RWPE2 (cell line): Measurements from ENCODE around the gene ARAF.
"Not testable (repeated sequence)": the region's sequence is repeated elsewhere in the genome, so short reads cannot be mapped to it uniquely, and the experiment has no call there.

Experiments
- ATAC-seq: fragments of 200-7000 bp; cut with Tn5 transposase; 3 replicates; pipeline ENCODE4 v1.9.1; 2021; ENCODE audit warnings: low read depth
- DNase-seq: peaks from one replicate; pipeline ENCODE4 v3.0.0-alpha.2; 2020; ENCODE audit warnings: low spot score
- H3K27ac ChIP-seq: fragments of 450-650 bp; 2 replicates; pipeline ENCODE4 v1.5.1; 2017; ENCODE audit warnings: mild to moderate bottlenecking; ENCODE audit not compliant: poor library complexity, severe bottlenecking
- H3K27me3 ChIP-seq: fragments of 250-450 bp; sonication (Bioruptor Pico); 2 replicates; pipeline ENCODE4 v1.5.1; 2021; ENCODE audit warnings: mild to moderate bottlenecking, moderate library complexity; ENCODE audit not compliant: insufficient read depth, poor library complexity, severe bottlenecking
- H3K36me3 ChIP-seq: fragments of 250-450 bp; sonication (Bioruptor Pico); 2 replicates; pipeline ENCODE4 v1.5.1; 2020; ENCODE audit warnings: low read depth, mild to moderate bottlenecking, moderate library complexity
- H3K4me1 ChIP-seq: fragments of 250-450 bp; sonication (Bioruptor Pico); 2 replicates; pipeline ENCODE4 v1.5.1; 2021; ENCODE audit warnings: mild to moderate bottlenecking, moderate library complexity; ENCODE audit not compliant: insufficient read depth, poor library complexity, severe bottlenecking
- H3K4me3 ChIP-seq: fragments of 250-450 bp; sonication (Bioruptor Pico); 2 replicates; pipeline ENCODE4 v1.5.1; 2021; ENCODE audit warnings: mild to moderate bottlenecking, moderate library complexity; ENCODE audit not compliant: severe bottlenecking
- H3K9me3 ChIP-seq: fragments of 250-450 bp; sonication (Bioruptor Pico); 2 replicates; pipeline ENCODE4 v1.5.1; 2021; ENCODE audit warnings: mild to moderate bottlenecking, moderate library complexity; ENCODE audit not compliant: severe bottlenecking
- CTCF ChIP-seq: fragments of 450-650 bp; IDR thresholded peaks from one replicate; pipeline ENCODE4 v1.5.1; 2017; ENCODE audit warnings: mild to moderate bottlenecking, moderate library complexity; ENCODE audit not compliant: poor library complexity, severe bottlenecking

Gene ARAF

GRCh38 chrX:47560934-47561658 lies at the start of gene ARAF:
TSS of gene ARAF (plus strand) at chrX:47561205. CDS start at chrX:47562968, 1,763 bp downstream.
- peaks cover 12% of the 10 kb centered on the region for H3K4me1 ChIP-seq
- H3K36me3 ChIP-seq, result peaks cover 34% of the 10 kb centered on the region
- peak within 1 kb of the TSS; percentile 58 for H3K27ac ChIP-seq
- peak; percentile 96 for DNase-seq
- H3K27me3 ChIP-seq, result no peaks in the 10 kb centered on the region
- no peaks in the 10 kb centered on the region for H3K9me3 ChIP-seq
- H3K4me3 ChIP-seq, result peak within 1 kb of the TSS; percentile 92
- no peak for TF ChIP-seq CTCF
- peak; percentile 87 for ATAC-seq

DNA sequence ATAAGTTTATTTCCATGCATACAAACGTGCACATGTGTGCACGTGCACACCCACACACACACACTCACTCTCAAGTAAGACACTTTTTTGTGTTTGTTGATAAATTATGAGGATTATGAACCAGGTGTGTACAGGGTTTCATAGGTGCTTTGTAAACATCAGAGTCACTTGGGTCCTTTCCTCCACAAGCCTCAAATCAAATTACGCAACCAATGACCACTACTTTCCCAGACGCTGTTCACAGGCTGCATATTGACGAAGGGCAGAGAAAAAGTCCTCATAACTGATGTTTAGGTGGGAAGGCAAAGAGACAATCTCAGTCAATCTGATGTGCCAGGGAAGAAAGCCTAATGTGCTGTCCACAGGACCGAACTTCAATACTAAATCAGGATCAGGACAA lies 48.6 kb upstream of the ARAF start:
- H3K27ac ChIP-seq, result peak overlapping the region; percentile 92
- H3K9me3 ChIP-seq, DNase-seq, H3K27me3 ChIP-seq, ATAC-seq, H3K36me3 ChIP-seq: not testable (repeated sequence)
- H3K4me3 ChIP-seq, result peak overlapping the region; percentile 17
- H3K4me1 ChIP-seq, result peaks cover 27% of the 10 kb centered on the region

DNA sequence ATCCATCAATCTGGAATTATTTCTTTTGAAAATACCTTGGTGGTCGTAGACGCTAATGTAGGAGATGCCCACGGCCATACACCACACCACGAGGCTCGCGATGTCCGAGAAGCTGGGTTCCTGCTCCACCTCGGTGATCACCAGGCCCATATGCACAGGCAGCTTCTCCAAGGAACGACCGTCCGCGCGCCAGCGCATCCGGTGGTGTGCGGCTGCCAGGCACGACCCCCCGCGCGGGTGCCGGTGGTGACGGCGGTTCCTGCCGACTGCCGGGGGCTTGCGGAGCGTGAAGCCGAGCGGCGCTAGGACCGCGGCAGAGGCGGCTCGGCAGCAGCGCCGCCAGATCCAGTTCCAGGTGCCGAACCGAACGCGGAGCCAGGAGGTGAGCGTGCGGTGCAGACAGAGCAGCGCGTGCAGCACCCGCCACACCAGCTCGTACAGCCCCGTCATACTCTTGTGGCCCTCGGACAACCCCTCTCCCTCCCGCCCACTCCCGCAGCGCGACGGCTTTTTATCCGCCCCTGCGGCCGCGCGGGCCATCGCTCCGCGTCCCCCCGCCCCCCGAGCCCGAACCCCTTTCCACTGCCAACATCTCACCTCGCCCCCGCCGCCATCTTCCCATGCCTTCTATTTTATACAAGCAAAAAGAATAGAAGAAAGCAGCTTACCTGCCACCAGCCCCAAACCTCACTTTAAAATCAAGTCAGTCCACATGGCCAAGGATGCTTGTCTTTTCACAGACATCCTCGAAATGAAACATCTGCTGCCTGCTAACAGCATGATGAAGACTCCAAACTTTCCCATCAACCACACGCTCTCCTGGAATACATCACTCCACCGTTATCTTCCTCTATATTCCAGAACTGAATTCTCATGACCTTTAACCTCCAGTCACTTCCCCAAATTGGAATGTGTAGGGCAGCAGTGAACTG lies 47.7 kb upstream of the ARAF start:
- H3K27ac ChIP-seq, result peak overlapping the region; percentile 92
- peak; percentile 33; the same call in 2 of the 3 replicates for ATAC-seq

GRCh38 chrX:47514533-47515235 lies 46.3 kb upstream of the ARAF start:
- no peak for DNase-seq
- Histone ChIP-seq H3K27ac (peak overlapping the region; percentile 92), H3K27me3 (no peaks in the 10 kb centered on the region), H3K36me3 (no peaks in the 10 kb centered on the region), H3K9me3 (no peaks in the 10 kb centered on the region), H3K4me1 (peaks cover 35% of the 10 kb centered on the region), H3K4me3 (no peak overlapping the region)
- no peak for TF ChIP-seq CTCF
- ATAC-seq, result peak; percentile 80

More for the DNA sequence above, 47.7 kb upstream of the ARAF start:
- peaks cover 33% of the 10 kb centered on the region for H3K4me1 ChIP-seq
- not testable (repeated sequence) for H3K9me3 ChIP-seq, H3K27me3 ChIP-seq, DNase-seq, H3K36me3 ChIP-seq
- H3K4me3 ChIP-seq, result peak overlapping the region; percentile 17

DNA sequence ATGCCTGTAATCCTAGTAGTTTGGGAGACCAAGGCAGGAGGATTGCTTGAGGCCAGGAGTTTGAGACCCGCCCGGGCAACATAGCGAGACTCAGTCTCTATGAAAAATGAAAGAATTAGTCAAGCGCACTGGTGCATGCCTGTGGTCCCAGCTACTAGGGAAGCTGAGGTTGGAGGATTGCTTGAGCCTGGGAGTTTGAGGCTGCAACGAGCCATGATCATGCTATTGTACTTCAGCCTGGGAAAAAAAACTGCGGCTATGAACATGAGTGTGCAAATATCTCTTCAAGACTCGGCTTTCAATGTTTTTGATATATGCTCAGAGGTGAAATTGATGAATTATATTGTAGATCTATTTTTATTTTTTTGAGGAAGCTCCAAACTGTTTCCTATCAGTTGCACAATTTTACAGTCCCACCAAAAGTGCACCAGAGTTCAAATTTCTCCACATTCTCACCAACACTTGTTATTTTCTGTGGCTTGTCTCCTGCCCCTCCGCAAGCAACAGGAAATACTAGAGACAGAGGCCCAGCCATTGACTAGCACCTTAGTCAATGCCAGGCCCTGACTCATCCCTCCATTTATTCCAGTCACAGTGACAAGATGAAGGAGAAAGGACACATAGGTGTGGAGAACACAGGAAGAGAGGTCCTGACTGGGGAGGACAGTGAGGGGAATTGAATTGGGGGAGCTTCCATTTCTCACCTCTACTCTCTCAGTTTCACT lies 44.9 kb upstream of the ARAF start:
- Histone ChIP-seq H3K36me3 (no peaks in the 10 kb centered on the region), H3K27me3 (no peaks in the 10 kb centered on the region), H3K27ac (peak overlapping the region; percentile 92), H3K9me3 (no peaks in the 10 kb centered on the region), H3K4me3 (no peak overlapping the region), H3K4me1 (peaks cover 35% of the 10 kb centered on the region)
- no peak for DNase-seq
- peak; percentile 58; the same call in 2 of the 3 replicates for ATAC-seq
- TF ChIP-seq CTCF, result no peak
